PFSK-1 (cell line): ENCODE data around the gene MYH10.

Experiments
- SIN3A ChIP-seq: IDR thresholded peaks from 2 replicates; pipeline ENCODE4 v1.6.1; 2012; ENCODE audit warnings: mild to moderate bottlenecking, low read length, moderate library complexity, borderline replicate concordance; ENCODE audit not compliant: insufficient read depth
- TAF1 ChIP-seq: IDR thresholded peaks from 2 replicates; pipeline ENCODE4 v1.6.1; 2012; ENCODE audit warnings: low read length, control low read depth, borderline replicate concordance; ENCODE audit not compliant: insufficient read depth
- TF ChIP-seq, protein P1 (sequence below), 2 experiments: IDR thresholded peaks; 2 replicates each; pipeline versions ENCODE4 v1.6.1 to v1.8.0; 2011 to 2012; ENCODE audit warnings: low read depth in 2 of 2, low read length in 2 of 2, control low read depth in 1 of 2, inconsistent platforms in 1 of 2, mild to moderate bottlenecking in 1 of 2, moderate library complexity in 1 of 2; ENCODE audit not compliant: insufficient read depth in 1 of 2

DNA sequence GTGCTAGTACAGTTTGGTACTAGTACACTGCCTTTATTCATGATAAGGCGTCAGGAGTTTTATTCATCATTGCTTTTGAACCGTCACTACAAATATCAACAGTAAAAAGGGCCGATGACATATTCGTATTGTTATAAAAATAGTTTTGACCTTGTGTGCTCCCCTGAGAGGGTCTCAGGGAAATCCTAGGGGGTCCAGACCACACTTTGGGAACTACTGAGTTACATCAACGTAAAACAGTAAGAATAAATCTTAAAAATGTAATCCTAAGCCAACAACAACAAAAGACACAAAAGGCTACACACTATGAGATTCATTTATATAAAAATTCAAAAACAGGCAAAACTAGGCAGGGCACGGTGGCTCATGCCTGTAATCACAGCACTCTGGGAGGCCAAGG, 11.2 kb downstream of the MYH10 start:
- TF ChIP-seq TAF1 (no peak), SIN3A (no peak)
- TF ChIP-seq, protein P1, sequence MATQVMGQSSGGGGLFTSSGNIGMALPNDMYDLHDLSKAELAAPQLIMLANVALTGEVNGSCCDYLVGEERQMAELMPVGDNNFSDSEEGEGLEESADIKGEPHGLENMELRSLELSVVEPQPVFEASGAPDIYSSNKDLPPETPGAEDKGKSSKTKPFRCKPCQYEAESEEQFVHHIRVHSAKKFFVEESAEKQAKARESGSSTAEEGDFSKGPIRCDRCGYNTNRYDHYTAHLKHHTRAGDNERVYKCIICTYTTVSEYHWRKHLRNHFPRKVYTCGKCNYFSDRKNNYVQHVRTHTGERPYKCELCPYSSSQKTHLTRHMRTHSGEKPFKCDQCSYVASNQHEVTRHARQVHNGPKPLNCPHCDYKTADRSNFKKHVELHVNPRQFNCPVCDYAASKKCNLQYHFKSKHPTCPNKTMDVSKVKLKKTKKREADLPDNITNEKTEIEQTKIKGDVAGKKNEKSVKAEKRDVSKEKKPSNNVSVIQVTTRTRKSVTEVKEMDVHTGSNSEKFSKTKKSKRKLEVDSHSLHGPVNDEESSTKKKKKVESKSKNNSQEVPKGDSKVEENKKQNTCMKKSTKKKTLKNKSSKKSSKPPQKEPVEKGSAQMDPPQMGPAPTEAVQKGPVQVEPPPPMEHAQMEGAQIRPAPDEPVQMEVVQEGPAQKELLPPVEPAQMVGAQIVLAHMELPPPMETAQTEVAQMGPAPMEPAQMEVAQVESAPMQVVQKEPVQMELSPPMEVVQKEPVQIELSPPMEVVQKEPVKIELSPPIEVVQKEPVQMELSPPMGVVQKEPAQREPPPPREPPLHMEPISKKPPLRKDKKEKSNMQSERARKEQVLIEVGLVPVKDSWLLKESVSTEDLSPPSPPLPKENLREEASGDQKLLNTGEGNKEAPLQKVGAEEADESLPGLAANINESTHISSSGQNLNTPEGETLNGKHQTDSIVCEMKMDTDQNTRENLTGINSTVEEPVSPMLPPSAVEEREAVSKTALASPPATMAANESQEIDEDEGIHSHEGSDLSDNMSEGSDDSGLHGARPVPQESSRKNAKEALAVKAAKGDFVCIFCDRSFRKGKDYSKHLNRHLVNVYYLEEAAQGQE (IDR thresholded peaks at IDR 0.05; ENCODE audit: insufficient read depth in 1 of 2, low read depth in 2 of 2, low read length in 2 of 2) = no peak
